Head of caudate nucleus (tissue), 42 donors: ENCODE data around the gene SLC4A3.

ENCODE experiments used
- DNase-seq, 42 donors: peaks; one replicate each; pipeline versions ENCODE4 v3.0.0 to v3.0.0-alpha.2; 2020 to 2021; ENCODE audit warnings: mixed read lengths in 7 of 42
- intact Hi-C: fragments of 100-400 bp; cut with DNase I; formaldehyde crosslinking; loops from one replicate; pipeline ENCODE4 v1.15.0; 2022

Gene SLC4A3

GRCh38 chr2:219687882-219688559 is 60.6 kb downstream of the SLC4A3 start:
- intact Hi-C loops, result no loop called here
- DNase-seq, result peak in 2 of 42 donors; percentile 16 to 17

- peak in 15 of 42 donors; percentile 8 to 50 (median 21) for DNase-seq
- intact Hi-C loops, result no loop called here
Observed at GRCh38 chr2:219688560-219689445, 61.4 kb downstream of the SLC4A3 start.

- intact Hi-C loops, result no loop called here
- DNase-seq, result peak in 32 of 42 donors; percentile 22 to 81 (median 55)
Observed at GRCh38 chr2:219689676-219690628, 62.5 kb downstream of the SLC4A3 start.

- intact Hi-C loops, result no loop called here
- no peak for DNase-seq
Observed at GRCh38 chr2:219691571-219691970, 64.1 kb downstream of the SLC4A3 start.
